HG02588 (cell line): ENCODE results near the gene KRTAP9-1.
"Not testable (repeated sequence)": the region's sequence is repeated elsewhere in the genome, so short reads cannot be mapped to it uniquely, and the experiment has no call there.

ENCODE experiments used
- ATAC-seq: cut with Tn5 transposase; IDR thresholded peaks from one replicate; pipeline ENCODE4 v1.9.1; 2021; ENCODE audit warnings: mild to moderate bottlenecking, moderate library complexity; ENCODE audit not compliant: unreplicated experiment

The KRTAP9-1 gene

DNA sequence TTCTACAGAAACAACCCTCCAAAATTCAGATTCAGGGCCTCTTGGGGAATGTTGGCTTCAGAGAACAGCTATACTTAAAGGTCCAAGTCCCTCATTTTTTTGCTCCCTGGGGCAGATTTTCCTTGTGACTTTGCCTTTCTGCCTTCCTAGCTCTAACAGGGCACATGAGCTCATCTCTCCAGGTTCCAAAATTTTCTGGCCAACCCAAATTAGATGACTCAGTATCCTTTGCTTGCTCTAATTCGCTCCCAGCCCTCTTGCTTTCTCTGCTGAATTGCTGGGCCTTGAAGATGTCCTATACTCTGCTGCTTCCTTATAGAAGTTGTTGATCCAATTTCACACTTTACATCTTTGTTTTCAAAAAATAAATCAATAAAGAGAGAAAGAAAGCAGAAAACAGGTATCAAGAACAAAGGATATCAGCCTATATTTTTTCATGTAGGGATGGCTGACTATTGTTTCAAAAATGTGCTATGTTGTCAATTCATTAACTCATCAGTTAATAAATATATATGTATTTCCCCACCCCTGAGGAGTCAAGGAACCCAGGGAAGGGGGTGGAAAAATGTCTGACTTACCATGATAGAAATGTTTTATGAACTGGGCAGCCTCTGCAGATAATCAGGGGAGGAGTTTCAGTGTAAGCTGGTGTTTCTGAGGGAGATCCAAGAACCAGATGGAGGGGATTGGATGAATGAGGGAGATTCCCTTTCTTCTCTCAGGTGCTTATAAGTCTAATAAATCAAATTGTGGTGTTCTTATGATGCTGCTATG is 10.7 kb upstream of the KRTAP9-1 start:
- no peak for ATAC-seq

DNA sequence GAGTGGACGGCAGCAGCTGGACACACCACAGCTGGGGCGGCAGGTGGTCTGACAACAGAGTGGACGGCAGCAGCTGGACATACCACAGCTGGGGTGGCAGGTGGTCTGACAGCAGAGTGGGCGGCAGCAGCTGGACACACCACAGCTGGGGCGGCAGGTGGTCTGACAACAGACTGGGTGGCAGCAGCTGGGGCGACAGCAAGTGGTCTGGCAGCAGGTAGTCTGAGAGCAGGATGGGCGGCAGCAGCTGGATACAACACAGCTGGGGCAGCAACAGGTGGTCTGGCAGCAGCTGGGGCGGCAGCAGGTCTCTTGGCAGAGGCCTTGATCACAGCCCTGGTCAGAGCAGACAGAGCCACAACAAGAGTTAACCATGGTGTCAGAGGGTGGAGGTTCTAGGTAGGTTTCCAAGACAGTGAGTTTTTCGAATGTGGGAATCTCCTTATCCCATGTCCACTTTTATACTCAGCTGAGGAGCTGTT is 5.2 kb upstream of the KRTAP9-1 start, which contains the start of gene KRTAP4-1:
TSS of gene KRTAP4-1 (minus strand) at position 432 of the 482 bp plus-strand sequence. CDS start at position 375, 57 bp downstream.
- no peak for ATAC-seq

DNA sequence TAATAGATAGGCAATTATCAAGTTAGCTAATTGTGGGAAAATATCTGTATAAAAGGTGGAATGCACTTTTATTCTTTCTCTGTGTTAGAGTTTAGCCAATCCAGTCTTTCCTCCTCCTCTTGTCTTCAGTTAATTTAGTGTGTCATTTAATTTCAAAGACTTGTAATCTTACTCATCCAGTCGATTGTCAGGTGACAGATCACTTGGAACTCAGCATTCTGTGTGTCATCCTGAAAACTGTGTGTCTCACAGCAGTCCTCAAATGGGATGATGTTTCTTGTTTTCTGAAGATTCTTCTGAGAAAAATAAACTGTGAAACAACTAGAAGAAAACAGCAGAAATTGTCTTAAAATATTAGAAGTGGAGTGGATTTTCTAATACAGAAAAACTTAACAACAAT is 4.7 kb upstream of the KRTAP9-1 start:
- no peak for ATAC-seq

DNA sequence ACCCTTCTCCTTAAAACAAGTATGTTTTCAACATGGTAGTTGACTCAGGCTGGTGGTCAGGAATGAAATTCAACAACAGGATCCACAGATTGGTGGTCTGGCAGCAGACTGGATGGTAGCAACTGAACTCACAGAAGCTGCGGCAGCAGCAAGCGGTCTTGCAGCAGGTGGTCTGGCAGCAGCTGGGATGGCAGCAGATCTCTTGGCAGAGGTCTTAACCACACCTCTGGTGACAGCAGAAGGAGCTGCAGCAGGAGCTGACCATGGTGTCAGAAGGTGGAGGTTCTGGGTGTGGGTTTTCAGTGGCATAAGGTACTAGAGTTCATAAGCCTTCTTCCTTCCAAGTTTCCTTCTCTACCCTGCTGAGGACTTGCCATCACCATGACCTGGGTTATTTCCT is 2.8 kb upstream of the KRTAP9-1 start:
- no peak for ATAC-seq

DNA sequence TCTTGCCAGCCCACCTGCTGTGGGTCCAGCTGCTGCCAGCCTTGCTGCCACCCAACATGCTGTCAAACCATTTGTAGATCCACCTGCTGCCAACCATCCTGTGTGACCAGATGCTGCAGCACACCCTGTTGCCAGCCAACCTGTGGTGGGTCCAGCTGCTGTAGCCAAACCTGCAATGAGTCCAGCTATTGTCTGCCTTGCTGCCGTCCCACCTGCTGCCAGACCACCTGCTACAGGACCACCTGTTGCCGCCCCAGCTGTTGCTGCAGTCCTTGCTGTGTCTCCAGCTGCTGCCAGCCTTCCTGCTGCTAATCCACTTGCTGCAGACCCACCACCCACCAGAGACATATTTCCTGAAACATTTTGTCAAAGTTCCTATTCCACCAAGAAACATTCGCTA is 641 bp downstream of the KRTAP9-1 start:
- ATAC-seq, result no peak

DNA sequence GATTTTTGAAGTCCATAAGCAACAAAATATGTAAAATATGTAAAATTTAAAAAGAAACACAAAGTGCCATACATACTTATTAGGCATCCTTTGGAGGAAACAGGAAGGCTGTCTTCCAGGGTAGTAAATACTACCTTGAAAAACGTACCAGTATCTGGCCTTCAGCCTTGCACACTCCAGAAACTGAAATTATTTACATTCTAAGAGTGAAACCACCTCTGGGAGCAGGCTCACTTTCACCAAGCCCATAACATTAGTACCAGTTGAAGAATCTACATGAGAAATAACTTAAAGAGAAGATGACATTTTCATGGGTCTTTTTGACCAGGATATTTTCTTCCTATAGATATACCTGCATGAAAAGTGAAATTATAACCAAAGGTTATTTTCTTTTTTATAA is 6.4 kb downstream of the KRTAP9-1 start:
- no peak for ATAC-seq

DNA sequence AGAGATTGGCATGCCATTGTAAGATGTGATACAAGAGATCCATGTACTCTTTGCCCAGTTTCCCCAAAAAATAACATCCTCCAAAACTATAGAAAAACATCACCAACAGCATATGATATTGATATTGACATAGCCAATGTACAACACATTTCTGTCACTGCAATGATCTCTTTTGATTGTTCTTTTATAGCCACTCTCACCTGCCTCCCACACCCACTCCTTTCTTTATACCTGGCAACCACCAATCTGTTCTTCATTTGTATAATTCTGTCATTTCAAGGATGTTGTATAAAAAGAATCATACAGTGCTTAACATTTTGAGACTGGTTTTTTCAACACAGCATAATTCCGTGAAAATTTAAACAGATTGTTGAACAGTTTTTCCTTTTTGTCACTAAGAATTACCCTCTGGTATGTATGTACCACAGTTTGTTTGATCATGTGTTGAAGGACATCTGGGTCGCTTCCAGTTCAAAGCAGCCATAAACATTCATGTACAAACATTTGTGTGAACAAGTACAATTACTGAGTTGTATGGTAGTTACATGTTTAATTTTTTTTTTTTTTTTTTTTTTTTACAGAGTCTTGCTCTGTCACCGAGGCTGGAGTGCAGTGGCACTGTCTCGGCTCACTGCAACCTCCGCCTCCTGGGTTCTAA is 9.9 kb downstream of the KRTAP9-1 start:
- no peak for ATAC-seq

DNA sequence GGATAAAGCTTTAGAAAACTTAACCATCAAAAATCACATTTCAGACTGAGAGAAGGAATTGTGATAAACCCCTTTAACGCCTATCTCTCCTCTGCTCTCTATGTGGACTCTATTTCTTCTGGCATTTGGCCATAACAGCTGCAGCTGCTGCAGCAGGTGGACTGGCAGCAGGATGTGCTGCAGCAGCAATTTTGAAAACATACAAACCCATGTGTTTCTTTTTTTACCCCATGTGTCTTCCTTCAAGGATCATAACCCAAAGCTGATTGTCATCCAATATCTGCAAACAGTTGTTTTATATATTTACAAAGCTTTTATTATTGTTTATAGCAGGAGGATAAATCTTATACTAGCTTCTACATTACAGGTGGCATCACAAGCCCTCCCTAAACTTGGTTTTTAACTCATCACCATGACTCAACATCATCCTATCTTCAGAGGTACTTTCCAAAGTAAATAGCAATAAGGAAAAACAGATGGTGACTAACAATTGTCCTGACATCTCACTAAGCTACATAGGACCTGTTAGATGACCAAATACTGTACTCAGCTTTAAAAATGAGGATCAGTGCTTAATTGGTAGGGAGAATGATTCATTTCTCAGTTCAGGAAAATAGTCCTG is 22.3 kb downstream of the KRTAP9-1 start:
- ATAC-seq, result no peak

DNA sequence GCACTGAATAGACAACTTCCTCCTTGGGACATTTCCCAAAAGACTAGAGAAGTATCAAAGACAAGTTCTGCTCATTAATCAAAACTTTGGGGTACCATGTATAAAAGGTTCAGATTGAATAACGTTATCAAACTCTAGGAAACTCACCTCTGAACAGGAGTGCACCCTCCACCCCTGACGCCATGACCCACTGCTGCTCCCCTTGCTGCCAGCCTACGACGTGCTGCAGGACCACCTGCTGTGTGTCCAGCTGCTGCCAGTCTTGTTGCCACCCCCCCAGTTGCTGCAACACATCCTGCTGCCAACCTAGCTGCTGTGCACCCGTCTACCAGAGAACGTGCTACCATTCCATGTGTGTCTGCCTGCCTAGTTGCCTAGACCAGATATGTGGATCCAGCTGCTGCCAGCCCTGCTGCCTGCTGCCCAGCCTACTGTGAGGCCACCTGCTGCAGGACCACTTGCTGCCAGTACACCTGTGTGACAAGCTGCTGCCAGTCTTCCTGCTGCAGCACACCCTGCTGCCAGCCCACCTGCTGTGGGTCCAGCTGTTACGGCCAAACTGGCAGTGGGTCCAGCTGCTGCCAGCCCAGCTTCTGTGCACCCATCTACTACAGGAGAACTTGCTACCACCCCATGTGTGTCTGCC is 23.0 kb downstream of the KRTAP9-1 start:
- no peak for ATAC-seq

DNA sequence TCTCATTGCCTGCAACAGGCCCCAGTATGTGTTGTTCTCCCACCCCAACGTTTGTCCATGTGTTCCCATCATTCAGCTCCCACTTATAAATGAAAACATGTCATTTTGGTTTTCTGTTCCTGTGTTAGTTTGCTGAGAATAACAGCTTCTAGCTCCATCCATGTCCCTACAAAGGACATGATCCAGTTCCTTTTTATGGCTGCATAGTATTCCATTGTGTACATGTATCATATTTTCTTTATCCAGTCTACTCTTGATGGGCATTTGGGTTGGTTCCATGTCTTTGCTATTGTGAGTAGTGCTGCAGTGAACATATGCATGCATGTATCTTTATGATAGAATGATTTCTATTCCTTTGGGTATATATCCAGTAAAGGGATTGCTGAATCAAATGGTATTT is 26.0 kb downstream of the KRTAP9-1 start:
- ATAC-seq, result no peak

DNA sequence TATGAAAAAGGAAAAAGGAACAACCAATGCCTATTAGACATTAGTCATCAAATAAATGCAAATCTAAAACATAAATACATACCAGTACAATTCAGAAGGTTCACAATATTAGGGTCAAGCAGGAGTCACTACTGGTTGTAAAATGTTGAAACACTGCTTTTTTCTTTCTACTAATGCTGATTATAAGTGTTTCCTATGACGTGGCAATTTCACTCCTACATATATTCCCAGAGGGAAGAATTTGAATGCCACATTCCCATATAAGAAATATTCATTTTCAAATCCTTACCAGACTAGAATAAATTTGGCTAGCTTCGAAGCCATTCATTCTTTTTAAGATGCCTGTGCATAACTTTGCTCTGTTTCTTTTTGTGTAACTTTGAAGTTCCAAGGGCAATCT is 34.1 kb downstream of the KRTAP9-1 start:
- no peak for ATAC-seq

DNA sequence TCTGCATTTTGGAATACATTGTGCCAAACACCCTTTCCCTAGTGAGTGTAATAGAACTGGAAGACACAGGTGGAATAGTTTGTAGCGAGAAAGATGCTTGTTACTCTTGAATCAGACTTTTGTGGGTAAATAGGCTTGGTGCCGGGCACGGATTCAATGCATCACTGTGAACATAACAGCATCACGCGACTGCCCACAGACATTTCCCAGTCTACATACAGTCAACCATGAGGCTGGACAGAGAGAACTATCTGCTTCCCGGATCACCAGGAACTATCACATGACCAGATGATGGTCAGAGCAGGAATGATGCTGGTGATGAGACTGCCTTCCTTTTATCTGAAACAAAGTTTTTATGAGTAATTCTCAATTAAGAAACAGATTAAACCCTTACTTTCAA is 36.4 kb downstream of the KRTAP9-1 start:
- no peak for ATAC-seq

DNA sequence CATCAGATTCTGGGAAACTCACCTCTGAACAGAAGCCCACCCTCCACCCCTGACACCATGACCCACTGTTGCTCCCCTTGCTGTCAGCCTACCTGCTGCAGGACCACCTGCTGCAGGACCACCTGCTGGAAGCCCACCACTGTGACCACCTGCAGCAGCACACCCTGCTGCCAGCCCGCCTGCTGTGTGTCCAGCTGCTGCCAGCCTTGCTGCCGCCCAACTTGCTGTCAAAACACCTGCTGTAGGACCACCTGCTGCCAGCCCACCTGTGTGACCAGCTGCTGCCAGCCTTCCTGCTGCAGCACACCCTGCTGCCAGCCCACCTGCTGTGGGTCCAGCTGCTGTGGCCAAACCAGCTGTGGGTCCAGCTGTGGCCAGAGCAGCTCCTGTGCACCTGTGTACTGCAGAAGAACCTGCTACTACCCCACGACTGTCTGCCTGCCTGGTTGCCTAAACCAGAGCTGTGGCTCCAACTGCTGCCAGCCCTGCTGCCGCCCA is 37.0 kb downstream of the KRTAP9-1 start, which contains the start of gene KRTAP9-2:
TSS of gene KRTAP9-2 (plus strand) at position 51 of the 498 bp plus-strand sequence. CDS start at position 58, 7 bp downstream.
- not testable (repeated sequence) for ATAC-seq

DNA sequence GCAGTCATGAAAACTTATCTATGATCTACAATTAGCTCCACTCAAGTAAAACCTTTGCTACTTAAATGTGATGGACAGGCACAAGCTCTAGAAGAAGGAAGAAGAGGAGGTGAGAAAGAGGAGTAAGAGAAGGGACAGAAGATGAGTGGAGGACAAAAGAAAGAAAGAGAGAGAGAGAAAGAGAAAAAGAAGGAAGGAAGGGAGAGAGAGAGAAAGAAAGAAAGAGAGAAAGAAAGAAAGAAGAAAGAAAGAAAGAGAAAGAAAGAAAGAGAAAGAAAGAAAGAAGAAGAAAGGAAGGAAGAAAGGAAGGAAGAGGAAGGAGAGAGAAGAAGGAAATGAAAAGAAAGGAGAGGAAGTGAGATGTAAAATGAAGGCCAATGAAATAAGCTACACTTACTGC is 40.4 kb downstream of the KRTAP9-1 start:
- no peak for ATAC-seq

DNA sequence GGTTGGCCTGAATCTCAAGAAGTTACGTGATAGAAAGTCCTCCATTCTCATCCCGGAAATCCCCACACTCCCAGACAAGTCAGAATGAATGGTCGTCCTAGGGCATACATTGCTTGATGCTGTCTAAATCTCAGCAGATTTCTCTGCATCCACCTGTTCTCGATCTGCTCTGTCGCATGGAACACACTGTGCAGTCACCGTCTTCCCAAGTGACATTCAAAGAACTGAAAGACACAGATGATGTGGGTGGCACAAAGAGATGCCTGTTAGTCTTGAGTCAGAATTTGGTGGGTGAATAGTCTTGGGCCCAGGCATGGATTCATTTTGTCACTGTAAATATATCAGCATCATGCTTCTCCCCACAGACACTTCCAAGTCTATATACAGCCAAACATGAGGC is 42.0 kb downstream of the KRTAP9-1 start:
- no peak for ATAC-seq

DNA sequence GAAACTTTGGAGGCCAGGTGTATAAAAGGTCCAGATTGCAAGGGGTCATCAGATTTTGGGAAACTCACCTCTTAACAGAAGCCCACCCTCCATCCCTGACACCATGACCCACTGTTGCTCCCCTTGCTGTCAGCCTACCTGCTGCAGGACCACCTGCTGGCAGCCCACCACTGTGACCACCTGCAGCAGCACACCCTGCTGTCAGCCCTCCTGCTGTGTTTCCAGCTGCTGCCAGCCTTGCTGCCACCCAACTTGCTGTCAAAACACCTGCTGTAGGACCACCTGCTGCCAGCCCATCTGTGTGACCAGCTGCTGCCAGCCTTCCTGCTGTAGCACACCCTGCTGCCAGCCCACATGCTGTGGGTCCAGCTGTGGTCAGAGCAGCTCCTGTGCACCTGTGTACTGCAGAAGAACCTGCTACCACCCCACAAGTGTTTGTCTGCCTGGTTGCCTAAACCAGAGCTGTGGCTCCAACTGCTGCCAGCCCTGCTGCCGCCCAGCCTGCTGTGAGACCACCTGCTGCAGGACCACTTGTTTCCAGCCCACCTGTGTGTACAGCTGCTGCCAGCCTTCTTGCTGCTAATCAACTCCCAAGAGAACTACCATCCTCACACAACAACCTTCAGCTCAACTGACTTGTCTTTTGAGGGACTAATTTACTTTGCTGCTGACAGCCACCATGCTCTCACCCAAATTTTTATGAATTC is 42.9 kb downstream of the KRTAP9-1 start, which contains the start of gene KRTAP9-3:
TSS of gene KRTAP9-3 (plus strand) at position 51 of the 707 bp plus-strand sequence. CDS start at position 104, 53 bp downstream.
- not testable (repeated sequence) for ATAC-seq

DNA sequence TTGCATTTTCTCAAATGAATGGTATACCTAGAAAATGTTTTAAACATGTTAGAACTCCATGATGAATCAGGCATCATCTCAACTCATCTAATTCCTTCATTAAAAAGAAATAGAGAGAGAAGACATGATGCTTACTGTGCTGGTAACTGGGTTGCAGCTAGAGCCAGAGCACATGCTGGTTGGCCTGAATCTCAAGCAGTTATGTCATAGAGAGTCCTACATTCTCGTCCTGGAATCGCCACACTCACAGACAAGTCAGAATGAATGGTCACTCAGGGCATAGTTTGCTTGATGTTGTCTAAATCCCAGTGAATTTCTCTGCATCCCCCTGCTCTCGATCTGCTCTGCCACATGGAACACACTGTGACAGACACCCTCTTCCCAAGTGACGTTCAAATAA is 47.4 kb downstream of the KRTAP9-1 start:
- not testable (repeated sequence) for ATAC-seq

DNA sequence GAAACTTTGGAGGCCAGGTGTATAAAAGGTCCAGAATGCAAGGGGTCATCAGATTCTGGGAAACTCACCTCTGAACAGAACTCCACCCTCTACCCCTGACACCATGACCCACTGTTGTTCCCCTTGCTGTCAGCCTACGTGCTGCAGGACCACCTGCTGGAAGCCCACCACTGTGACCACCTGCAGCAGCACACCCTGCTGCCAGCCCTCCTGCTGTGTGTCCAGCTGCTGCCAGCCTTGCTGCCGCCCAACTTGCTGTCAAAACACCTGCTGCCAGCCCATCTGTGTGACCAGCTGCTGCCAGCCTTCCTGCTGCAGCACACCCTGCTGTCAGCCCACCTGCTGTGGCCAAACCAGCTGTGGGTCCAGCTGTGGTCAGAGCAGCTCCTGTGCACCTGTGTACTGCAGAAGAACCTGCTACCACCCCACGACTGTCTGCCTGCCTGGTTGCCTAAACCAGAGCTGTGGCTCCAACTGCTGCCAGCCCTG is 48.3 kb downstream of the KRTAP9-1 start, which contains the start of gene KRTAP9-8:
TSS of gene KRTAP9-8 (plus strand) at position 51 of the 489 bp plus-strand sequence. CDS start at position 104, 53 bp downstream.
- ATAC-seq, result not testable (repeated sequence)
